Endothelial cell of umbilical vein (primary cell): ENCODE data around the gene BTN1A1. TPM values are rescaled to one million over a fixed set of nuclear protein-coding genes. Genes with fewer than 3 reads are reported as not detected.

Experiments used
- BruUV-seq: library from RNA; stranded (reverse); fragments of 400-500 nt; replicated peaks from 2 replicates; lab custom pipeline; 2021; lab: Mats Ljungman, UMichigan
- CTCF ChIA-PET: fragments of 300-600, 350-600 bp; sonication (Branson Sonifier 250); formaldehyde crosslinking; loops from one replicate; lab custom pipeline; 2021; ENCODE audit warnings: antibody characterized with exemption, inconsistent platforms; lab: Charles Lee
- POLR2A ChIA-PET: fragments of 300-600, 350-600 bp; sonication (Branson Sonifier 250); formaldehyde crosslinking; loops from one replicate; lab custom pipeline; 2021; ENCODE audit warnings: antibody characterized with exemption, inconsistent platforms; lab: Charles Lee
- DNase-seq: peaks from one replicate; pipeline ENCODE4 v3.0.0-alpha.2; 2011; ENCODE audit warnings: low read depth, low spot score
- FAIRE-seq: peaks from 2 replicates; lab custom pipeline; 2011; peaks lifted over from hg19 to GRCh38; lab: Jason Lieb, UNC
- H2AFZ ChIP-seq: 2 replicates; pipeline ENCODE4 v1.6.0; 2012; ENCODE audit warnings: low read depth, low read length, control low read depth, inconsistent platforms
- H3K27ac ChIP-seq: 2 replicates; pipeline ENCODE4 v1.5.1; 2011; ENCODE audit warnings: low read depth, mild to moderate bottlenecking, control low read depth, low read length, moderate library complexity; ENCODE audit not compliant: insufficient read depth
- H3K27me3 ChIP-seq, 2 experiments: 2 replicates each; pipeline versions ENCODE4 v1.6.0 to v1.6.1; 2011; ENCODE audit warnings: low read length in 2 of 2, mixed read lengths in 1 of 2; ENCODE audit not compliant: control insufficient read depth in 2 of 2, insufficient read depth in 2 of 2
- H3K36me3 ChIP-seq, 2 experiments: 2 replicates in 1 of 2; 3 replicates in 1 of 2; pipeline ENCODE4 v1.5.1; 2011; ENCODE audit warnings: low read length in 2 of 2, mild to moderate bottlenecking in 1 of 2, moderate library complexity in 1 of 2; ENCODE audit not compliant: control insufficient read depth in 2 of 2, insufficient read depth in 2 of 2; ENCODE audit errors: extremely low read depth in 1 of 2
- H3K4me1 ChIP-seq: 3 replicates; pipeline ENCODE4 v1.5.1; 2011; ENCODE audit warnings: mild to moderate bottlenecking, low read length; ENCODE audit not compliant: control insufficient read depth, insufficient read depth; ENCODE audit errors: extremely low read depth
- H3K4me2 ChIP-seq: 2 replicates; pipeline ENCODE4 v1.6.1; 2011; ENCODE audit warnings: low read length, control low read depth, mixed read lengths; ENCODE audit not compliant: insufficient read depth
- H3K4me3 ChIP-seq, 3 experiments: fragments of 200-600 bp in 1 of 3; sonication (generic), shearing (Covaris generic) in 1 of 3; replicated peaks in 1 of 3; 2 replicates each; pipeline ENCODE4 v1.5.1; 2011 to 2016; ENCODE audit warnings: control low read depth in 3 of 3, low read length in 3 of 3, mild to moderate bottlenecking in 2 of 3, inconsistent platforms in 1 of 3, low read depth in 1 of 3, moderate library complexity in 1 of 3; ENCODE audit not compliant: insufficient read depth in 1 of 3
- H3K79me2 ChIP-seq: 2 replicates; pipeline ENCODE4 v1.6.0; 2012; ENCODE audit warnings: low read length, inconsistent platforms; ENCODE audit not compliant: control insufficient read depth, insufficient read depth
- H3K9ac ChIP-seq: replicated peaks from 2 replicates; pipeline ENCODE3; 2011; ENCODE audit warnings: low read length, control low read depth; ENCODE audit not compliant: insufficient read depth; ENCODE audit errors: extremely low read depth
- H3K9me1 ChIP-seq: replicated peaks from 3 replicates; pipeline ENCODE4 v1.6.0; 2011; ENCODE audit warnings: mild to moderate bottlenecking, low read length; ENCODE audit not compliant: control insufficient read depth, insufficient read depth; ENCODE audit errors: extremely low read depth
- H3K9me3 ChIP-seq: replicated peaks from 2 replicates; pipeline ENCODE4 v1.5.1; 2012; ENCODE audit warnings: low read length, inconsistent platforms; ENCODE audit not compliant: control insufficient read depth, insufficient read depth
- H4K20me1 ChIP-seq: replicated peaks from 2 replicates; pipeline ENCODE3; 2011; ENCODE audit warnings: mild to moderate bottlenecking, low read length; ENCODE audit not compliant: control insufficient read depth, insufficient read depth; ENCODE audit errors: extremely low read depth
- EZH2 ChIP-seq: IDR thresholded peaks from 2 replicates; pipeline ENCODE4 v1.6.1; 2012; ENCODE audit warnings: borderline replicate concordance, low read depth, mild to moderate bottlenecking, moderate library complexity, low read length, inconsistent platforms; ENCODE audit not compliant: severe bottlenecking
- FOS ChIP-seq: IDR thresholded peaks from 2 replicates; pipeline ENCODE4 v1.6.1; 2011; ENCODE audit warnings: mild to moderate bottlenecking, low read length, moderate library complexity, borderline replicate concordance; ENCODE audit not compliant: insufficient read depth
- GATA2 ChIP-seq: IDR thresholded peaks from 2 replicates; pipeline ENCODE4 v1.7.0; 2011; ENCODE audit warnings: low read depth, mild to moderate bottlenecking, moderate library complexity, mixed read lengths, low read length; ENCODE audit not compliant: insufficient read length, insufficient read depth
- JUN ChIP-seq: IDR thresholded peaks from 2 replicates; pipeline ENCODE4 v1.6.1; 2011; ENCODE audit warnings: borderline replicate concordance, low read depth; ENCODE audit not compliant: insufficient read length, insufficient read depth
- MYC ChIP-seq: IDR thresholded peaks from one replicate; pipeline ENCODE4 v1.6.1; 2011; ENCODE audit warnings: mild to moderate bottlenecking, low read depth, low read length
- POLR2A ChIP-seq: IDR thresholded peaks from 2 replicates; pipeline ENCODE4 v1.6.1; 2012; ENCODE audit warnings: low read depth, mild to moderate bottlenecking, control low read depth, low read length
- POLR2AphosphoS5 ChIP-seq: IDR thresholded peaks from 2 replicates; pipeline ENCODE4 v1.6.1; 2012; ENCODE audit warnings: low read depth, mild to moderate bottlenecking, control low read depth, low read length, moderate library complexity; ENCODE audit not compliant: insufficient read depth
- dilution Hi-C: fragments of 300-500 bp; cut with MboI; formaldehyde crosslinking; loops from one replicate; pipeline ENCODE4 v1.15.0; 2019; ENCODE audit warnings: low sequenced_read_pairs; ENCODE audit not compliant: extremely low pct_ligation_motif_present
- intact Hi-C: fragments of 100-400 bp; cut with micrococcal nuclease; formaldehyde crosslinking; loops from one replicate; pipeline ENCODE4 v1.10.0; 2022
- polyA plus RNA-seq, 4 experiments: library from polyadenylated mRNA; depleted of rRNA in 3 of 4; stranded (reverse) in 3 of 4; unstranded in 1 of 4; fragments of >200 nt; gene quantifications; 2 replicates each; pipeline versions ENCODE4 v1.2.1 to v1.2.3, GENCODE V29; 2011 to 2012; ENCODE audit warnings: missing spikeins in 1 of 4
- total RNA-seq: library from RNA; stranded (reverse); gene quantifications from 2 replicates; pipeline ENCODE4 v1.2.3, GENCODE V29; 2021
- TF ChIP-seq, protein P1 (sequence below), 2 donors: IDR thresholded peaks; 1 replicate in 1 of 2; 2 replicates in 1 of 2; pipeline ENCODE4 v1.5.1; 2011; ENCODE audit warnings: low read length in 2 of 2, mild to moderate bottlenecking in 2 of 2, moderate library complexity in 2 of 2, control low read depth in 1 of 2, inconsistent platforms in 1 of 2, low read depth in 1 of 2; ENCODE audit not compliant: insufficient read depth in 1 of 2; ENCODE audit errors: extremely low read depth in 1 of 2
- TF ChIP-seq, protein P2 (sequence below): IDR thresholded peaks from 2 replicates; pipeline ENCODE4 v1.6.1; 2011; ENCODE audit not compliant: insufficient read depth, insufficient read length

The BTN1A1 gene
- total and polyA plus RNA-seq, 2 donors (not counting 3 experiments of a cell fraction or from before 2014, with no cell fraction given) = not detected

DNA sequence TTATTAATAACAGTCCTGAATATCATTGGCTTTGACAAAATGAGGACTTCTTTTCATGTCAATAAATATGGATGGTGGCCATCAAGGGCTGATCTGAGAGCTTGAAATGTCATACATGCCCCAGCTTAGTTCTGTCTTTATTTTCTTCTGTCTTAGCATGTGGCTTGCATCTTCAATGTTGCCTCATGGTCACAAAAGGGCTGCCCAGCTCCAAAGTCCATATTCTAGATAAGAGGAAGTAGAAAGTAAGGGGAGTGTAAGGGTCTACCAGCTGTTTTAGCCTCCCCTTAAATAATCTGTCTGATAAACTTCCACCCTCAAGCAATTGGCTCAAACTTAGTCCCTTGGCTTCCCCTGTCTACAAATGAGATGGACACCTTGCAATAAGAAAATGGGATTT is 28.1 kb upstream of the BTN1A1 start:
- dilution Hi-C loops (no loop called here), intact Hi-C loops (no loop called here)
- ChIA-PET CTCF (interaction anchor here (1.0 kb wide), 1 partner anchor 130 kb away, joined by 5 read pairs; no protein-coding TSS in a partner anchor), POLR2A (no interaction called here)
- Histone ChIP-seq H3K4me3 (no peak overlapping the region), H3K9ac (no peak overlapping the region), H2AFZ (no peak overlapping the region), H3K9me3 (no peaks in the 10 kb centered on the region), H3K4me1 (peaks cover 20% of the 10 kb centered on the region), H3K79me2 (no peaks in the 10 kb centered on the region), H3K36me3 (peaks cover 3 to 15% of the 10 kb centered on the region in 2 experiments), H3K27me3 (no peaks in the 10 kb centered on the region), H3K4me2 (no peak overlapping the region), H3K27ac (no peak overlapping the region), H4K20me1 (no peaks in the 10 kb centered on the region), H3K9me1 (no peaks in the 10 kb centered on the region)
- no peak for FAIRE-seq
- BruUV-seq = no TSS peak
- no peak for DNase-seq
- TF ChIP-seq, protein P1, sequence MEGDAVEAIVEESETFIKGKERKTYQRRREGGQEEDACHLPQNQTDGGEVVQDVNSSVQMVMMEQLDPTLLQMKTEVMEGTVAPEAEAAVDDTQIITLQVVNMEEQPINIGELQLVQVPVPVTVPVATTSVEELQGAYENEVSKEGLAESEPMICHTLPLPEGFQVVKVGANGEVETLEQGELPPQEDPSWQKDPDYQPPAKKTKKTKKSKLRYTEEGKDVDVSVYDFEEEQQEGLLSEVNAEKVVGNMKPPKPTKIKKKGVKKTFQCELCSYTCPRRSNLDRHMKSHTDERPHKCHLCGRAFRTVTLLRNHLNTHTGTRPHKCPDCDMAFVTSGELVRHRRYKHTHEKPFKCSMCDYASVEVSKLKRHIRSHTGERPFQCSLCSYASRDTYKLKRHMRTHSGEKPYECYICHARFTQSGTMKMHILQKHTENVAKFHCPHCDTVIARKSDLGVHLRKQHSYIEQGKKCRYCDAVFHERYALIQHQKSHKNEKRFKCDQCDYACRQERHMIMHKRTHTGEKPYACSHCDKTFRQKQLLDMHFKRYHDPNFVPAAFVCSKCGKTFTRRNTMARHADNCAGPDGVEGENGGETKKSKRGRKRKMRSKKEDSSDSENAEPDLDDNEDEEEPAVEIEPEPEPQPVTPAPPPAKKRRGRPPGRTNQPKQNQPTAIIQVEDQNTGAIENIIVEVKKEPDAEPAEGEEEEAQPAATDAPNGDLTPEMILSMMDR (IDR thresholded peaks at IDR 0.05; ENCODE audit: extremely low read depth in 1 of 2, insufficient read depth in 1 of 2, low read depth in 1 of 2, low read length in 2 of 2) = no peak
- TF ChIP-seq POLR2AphosphoS5 (no peak), EZH2 (no peak), FOS (no peak), GATA2 (no peak), POLR2A (no peak), JUN (no peak), MYC (no peak)
- TF ChIP-seq, protein P2, sequence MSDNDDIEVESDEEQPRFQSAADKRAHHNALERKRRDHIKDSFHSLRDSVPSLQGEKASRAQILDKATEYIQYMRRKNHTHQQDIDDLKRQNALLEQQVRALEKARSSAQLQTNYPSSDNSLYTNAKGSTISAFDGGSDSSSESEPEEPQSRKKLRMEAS = no peak
